HepG2 (cell line): Measurements from ENCODE around the gene C1R. TPM values are rescaled to one million over a fixed set of nuclear protein-coding genes. Genes with fewer than 3 reads are reported as not detected.

Experiments used
- ATAC-seq: fragments of 200-7000 bp; cut with Tn5 transposase; 3 replicates; pipeline ENCODE4 v1.9.1; 2020; ENCODE audit warnings: mild to moderate bottlenecking, moderate library complexity
- BruUV-seq: library from RNA; stranded (reverse); fragments of 400-500 nt; replicated peaks from 2 replicates; lab custom pipeline; 2021; lab: Mats Ljungman, UMichigan
- CTCF ChIA-PET: fragments of 300-600 bp; formaldehyde crosslinking; extraction: SDS; loops from one replicate; lab custom pipeline; 2021; ENCODE audit warnings: low total read pairs, inconsistent platforms, low intra/inter-chr PET ratio; lab: Yijun Ruan, JAX
- POLR2A ChIA-PET: fragments of 350-600 bp; sonication (Branson Sonifier 250); formaldehyde crosslinking; loops from one replicate; lab custom pipeline; 2020; ENCODE audit warnings: antibody characterized with exemption, inconsistent platforms; lab: Yijun Ruan, JAX
- DNase-seq: peaks from one replicate; pipeline ENCODE4 v3.0.0-alpha.2; 2015; ENCODE audit warnings: low spot score
- FAIRE-seq: peaks from 3 replicates; lab custom pipeline; 2011; peaks lifted over from hg19 to GRCh38; lab: Jason Lieb, UNC
- H2AFZ ChIP-seq: one replicate; pipeline ENCODE4 v1.6.1; 2011; ENCODE audit warnings: low read length, inconsistent platforms
- H3K27ac ChIP-seq: fragments of 300-600 bp; 3 replicates; pipeline ENCODE4 v1.8.0; 2011; ENCODE audit warnings: mixed run types, mild to moderate bottlenecking, mixed read lengths, low read length, inconsistent platforms; ENCODE audit not compliant: insufficient read depth; ENCODE audit errors: extremely low read length
- H3K27me3 ChIP-seq, 2 experiments: fragments of 200-600 bp in 1 of 2; 2 replicates in 1 of 2; 3 replicates in 1 of 2; pipeline versions ENCODE4 v1.6.0 to v1.8.0; 2011; ENCODE audit warnings: low read length in 2 of 2, mild to moderate bottlenecking in 2 of 2, moderate library complexity in 2 of 2, inconsistent platforms in 1 of 2; ENCODE audit not compliant: insufficient read depth in 2 of 2, control insufficient read depth in 1 of 2
- H3K36me3 ChIP-seq, 2 experiments: fragments of 200-600 bp in 1 of 2; replicated peaks in 1 of 2; 2 replicates in 1 of 2; 3 replicates in 1 of 2; pipeline versions ENCODE4 v1.5.1 to v1.8.0; 2011; ENCODE audit warnings: low read length in 2 of 2, inconsistent platforms in 1 of 2; ENCODE audit not compliant: insufficient read depth in 2 of 2, control insufficient read depth in 1 of 2
- H3K4me1 ChIP-seq: 2 replicates; pipeline ENCODE4 v1.5.1; 2012; ENCODE audit warnings: low read length, inconsistent platforms; ENCODE audit not compliant: insufficient read depth
- H3K4me2 ChIP-seq: 2 replicates; pipeline ENCODE4 v1.6.0; 2011; ENCODE audit warnings: low read depth, low read length, inconsistent platforms
- H3K4me3 ChIP-seq, 3 experiments: fragments of 200-600 bp in 1 of 3; sonication (generic), shearing (Covaris generic) in 1 of 3; replicated peaks in 1 of 3; 2 replicates each; pipeline ENCODE4 v1.5.1; 2011 to 2016; ENCODE audit warnings: low read length in 3 of 3, inconsistent platforms in 2 of 3, low read depth in 2 of 3, mild to moderate bottlenecking in 2 of 3, control low read depth in 1 of 3, mixed read lengths in 1 of 3; ENCODE audit not compliant: insufficient read depth in 1 of 3
- H3K79me2 ChIP-seq: one replicate; pipeline ENCODE4 v1.6.1; 2011; ENCODE audit warnings: low read length, inconsistent platforms; ENCODE audit not compliant: insufficient read depth
- H3K9ac ChIP-seq: 2 replicates; pipeline ENCODE4 v1.6.0; 2011; ENCODE audit warnings: mild to moderate bottlenecking, low read depth, low read length, inconsistent platforms; ENCODE audit not compliant: insufficient read depth
- H3K9me3 ChIP-seq: 2 replicates; pipeline ENCODE4 v1.5.1; 2012; ENCODE audit warnings: mild to moderate bottlenecking, low read length
- H4K20me1 ChIP-seq: 2 replicates; pipeline ENCODE4 v1.6.0; 2011; ENCODE audit warnings: inconsistent platforms, mild to moderate bottlenecking, low read length, moderate library complexity; ENCODE audit not compliant: insufficient read depth
- E2F2 ChIP-seq: sonication (generic); formaldehyde crosslinking; IDR thresholded peaks from 2 replicates; pipeline ENCODE4 v1.4.0; 2020; ENCODE audit warnings: missing genetic modification reagents, borderline replicate concordance
- HMGXB4 ChIP-seq, 2 experiments: sonication (generic) in 1 of 2; formaldehyde crosslinking in 1 of 2; IDR thresholded peaks; 2 replicates each; pipeline versions ENCODE4 v1.4.0 to v1.6.1; 2018 to 2020; ENCODE audit warnings: missing genetic modification reagents in 2 of 2, borderline replicate concordance in 1 of 2, low read depth in 1 of 2, mild to moderate bottlenecking in 1 of 2, missing biosample characterization in 1 of 2
- KAT7 ChIP-seq: IDR thresholded peaks from 2 replicates; pipeline ENCODE4 v1.6.1; 2018; ENCODE audit warnings: borderline replicate concordance, missing compliant biosample characterization
- NFYC ChIP-seq: IDR thresholded peaks from 2 replicates; pipeline ENCODE4 v1.6.1; 2016; ENCODE audit warnings: missing genetic modification reagents, missing compliant biosample characterization
- RFX1 ChIP-seq: fragments of 450-650 bp; IDR thresholded peaks from 2 replicates; pipeline ENCODE4 v1.6.1; 2017
- TBP ChIP-seq: sonication (generic); formaldehyde crosslinking; IDR thresholded peaks from 2 replicates; pipeline ENCODE4 v1.5.0; 2020; ENCODE audit warnings: missing genetic modification reagents
- ZNF136 ChIP-seq: sonication (generic); formaldehyde crosslinking; IDR thresholded peaks from 2 replicates; pipeline ENCODE4 v1.8.1; 2022; ENCODE audit warnings: low read depth, mild to moderate bottlenecking, moderate library complexity, missing genetic modification reagents
- ZNF18 ChIP-seq: sonication (generic); formaldehyde crosslinking; IDR thresholded peaks from 2 replicates; pipeline ENCODE4 v1.8.0; 2022; ENCODE audit warnings: mild to moderate bottlenecking, missing genetic modification reagents; ENCODE audit not compliant: insufficient replicate concordance
- ZNF781 ChIP-seq: sonication (generic); formaldehyde crosslinking; IDR thresholded peaks from 2 replicates; pipeline ENCODE4 v1.5.1; 2020; ENCODE audit warnings: borderline replicate concordance, mild to moderate bottlenecking, missing genetic modification reagents; ENCODE audit errors: not compliant biosample characterization
- WGBS: methylation state at CpG from one replicate; pipeline ENCODE4 v1.1.6; 2017; ENCODE audit warnings: low lambda C conversion rate; 5-methylcytosine and 5-hydroxymethylcytosine counted together
- in situ Hi-C: cut with HindIII; loops from 2 replicates; pipeline ENCODE4 v1.10.0; 2017; ENCODE audit warnings: low pct_unique_long_range_greater_than_20kb; ENCODE audit not compliant: extremely low pct_ligation_motif_present
- intact Hi-C: fragments of 100-400 bp; cut with micrococcal nuclease; formaldehyde crosslinking; loops from one replicate; pipeline ENCODE4 v1.10.0; 2022; ENCODE audit not compliant: unreplicated experiment
- polyA plus RNA-seq, 8 experiments: library from polyadenylated mRNA; depleted of rRNA in 3 of 8; stranded (reverse) in 7 of 8; unstranded in 1 of 8; fragments of >200 nt; fragmentation: Illumina TruSeq in 4 of 8; extraction: Trizol in 4 of 8; gene quantifications; 2 replicates each; pipeline versions ENCODE4 v1.2.1 to v1.2.3, GENCODE V29; 2011 to 2016; ENCODE audit warnings: low read depth in 4 of 8, missing spikeins in 1 of 8, mixed read lengths in 1 of 8; ENCODE audit not compliant: insufficient read depth in 1 of 8
- total RNA-seq, 5 experiments: library from RNA; depleted of rRNA; stranded (reverse); fragments of >200 nt; fragmentation: Illumina TruSeq; extraction: Trizol; gene quantifications; 2 replicates each; pipeline ENCODE4 v1.2.3, GENCODE V29; 2016; ENCODE audit warnings: low read depth in 1 of 5
- TF ChIP-seq, protein P1 (sequence below): sonication (generic); formaldehyde crosslinking; IDR thresholded peaks from 2 replicates; pipeline ENCODE4 v1.4.0; 2020; ENCODE audit warnings: missing genetic modification reagents
- TF ChIP-seq, protein P2 (sequence below): sonication (generic); formaldehyde crosslinking; IDR thresholded peaks from 2 replicates; pipeline ENCODE4 v1.5.1; 2020; ENCODE audit warnings: mild to moderate bottlenecking, missing genetic modification reagents, moderate library complexity

C1R gene
- total and polyA plus RNA-seq, 2 of the 13 experiments (the other 11 are each of a cell fraction or from before 2014, with no cell fraction given) = 3.5 to 6.5 TPM

GRCh38 chr12:7128681-7129286 is 36.5 kb upstream of the C1R start, which contains the start of gene RBP5 (continued):
- TF ChIP-seq E2F2 (0 out of 2 replicates have a peak, but pooled peaks have one; percentile 66), TBP (no peak), RFX1 (no peak)
- TF ChIP-seq, protein P1, sequence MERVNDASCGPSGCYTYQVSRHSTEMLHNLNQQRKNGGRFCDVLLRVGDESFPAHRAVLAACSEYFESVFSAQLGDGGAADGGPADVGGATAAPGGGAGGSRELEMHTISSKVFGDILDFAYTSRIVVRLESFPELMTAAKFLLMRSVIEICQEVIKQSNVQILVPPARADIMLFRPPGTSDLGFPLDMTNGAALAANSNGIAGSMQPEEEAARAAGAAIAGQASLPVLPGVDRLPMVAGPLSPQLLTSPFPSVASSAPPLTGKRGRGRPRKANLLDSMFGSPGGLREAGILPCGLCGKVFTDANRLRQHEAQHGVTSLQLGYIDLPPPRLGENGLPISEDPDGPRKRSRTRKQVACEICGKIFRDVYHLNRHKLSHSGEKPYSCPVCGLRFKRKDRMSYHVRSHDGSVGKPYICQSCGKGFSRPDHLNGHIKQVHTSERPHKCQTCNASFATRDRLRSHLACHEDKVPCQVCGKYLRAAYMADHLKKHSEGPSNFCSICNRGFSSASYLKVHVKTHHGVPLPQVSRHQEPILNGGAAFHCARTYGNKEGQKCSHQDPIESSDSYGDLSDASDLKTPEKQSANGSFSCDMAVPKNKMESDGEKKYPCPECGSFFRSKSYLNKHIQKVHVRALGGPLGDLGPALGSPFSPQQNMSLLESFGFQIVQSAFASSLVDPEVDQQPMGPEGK (CRISPR knock-in tag) = 0 out of 2 replicates have a peak, but pooled peaks have one; percentile 10

GRCh38 chr12:7127916-7128626 is 35.8 kb upstream of the C1R start:
- no peaks in the 10 kb centered on the region; a peak in 1 of 5 replicates for H3K27me3 ChIP-seq
- peak overlapping the region; percentile 92 for H3K27ac ChIP-seq
- H2AFZ ChIP-seq = no peak overlapping the region
- 1% methylated on average over 8 of the region's 17 CpGs for WGBS
- peak overlapping the region; percentile 74 for H3K9ac ChIP-seq
- peaks cover 27% of the 10 kb centered on the region for H3K79me2 ChIP-seq
- ATAC-seq (peak; percentile 52), DNase-seq (peak; percentile 74), FAIRE-seq (peak; percentile 86)
- intact Hi-C loops = no loop called here
- H3K36me3 ChIP-seq = 0 out of 5 replicates have a peak, but pooled peaks cover 0 to 1% of the 10 kb centered on the region in 2 experiments
- ChIA-PET POLR2A (interaction anchor here (0.7 to 3.5 kb wide), 10 partner anchors 9 to 184 kb away, joined by 3 to 25 read pairs (median 4); partner anchors contain the start of genes C12orf57, C1RL, C1S and RNU7-1), CTCF (interaction anchor here (0.6 kb wide), 1 partner anchor 15 kb away, joined by 3 read pairs; no protein-coding TSS in a partner anchor)
- no peaks in the 10 kb centered on the region for H3K9me3 ChIP-seq
- in situ Hi-C loops = no loop called here
- BruUV-seq = TSS peak; percentile 23
- peak overlapping the region; percentile 95 for H3K4me2 ChIP-seq
- H3K4me1 ChIP-seq = peaks cover 81% of the 10 kb centered on the region
- H3K4me3 ChIP-seq = peak overlapping the region; percentile 76 to 92 (median 88)
- peaks cover 12% of the 10 kb centered on the region for H4K20me1 ChIP-seq
- TF ChIP-seq ZNF781 (CRISPR knock-in tag) (no peak), NFYC (CRISPR knock-in tag) (peak; percentile 16; the same call in 1 of the 2 replicates), HMGXB4 (CRISPR knock-in tag; IDR thresholded peaks at IDR 0.05; ENCODE audit: borderline replicate concordance in 1 of 2, low read depth in 1 of 2) (peak in 1 of 2 experiments; percentile 19; a peak in 2 of 4 replicates), ZNF136 (CRISPR knock-in tag) (no peak), KAT7 (CRISPR knock-in tag) (no peak), ZNF18 (no peak)
- TF ChIP-seq, protein P2, sequence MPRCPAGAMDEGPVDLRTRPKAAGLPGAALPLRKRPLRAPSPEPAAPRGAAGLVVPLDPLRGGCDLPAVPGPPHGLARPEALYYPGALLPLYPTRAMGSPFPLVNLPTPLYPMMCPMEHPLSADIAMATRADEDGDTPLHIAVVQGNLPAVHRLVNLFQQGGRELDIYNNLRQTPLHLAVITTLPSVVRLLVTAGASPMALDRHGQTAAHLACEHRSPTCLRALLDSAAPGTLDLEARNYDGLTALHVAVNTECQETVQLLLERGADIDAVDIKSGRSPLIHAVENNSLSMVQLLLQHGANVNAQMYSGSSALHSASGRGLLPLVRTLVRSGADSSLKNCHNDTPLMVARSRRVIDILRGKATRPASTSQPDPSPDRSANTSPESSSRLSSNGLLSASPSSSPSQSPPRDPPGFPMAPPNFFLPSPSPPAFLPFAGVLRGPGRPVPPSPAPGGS (CRISPR knock-in tag) = no peak
